Ecto neural progenitor cell (in vitro differentiated cells): Measurements from ENCODE around the gene OR9A2.
"Not testable (repeated sequence)": the region's sequence is repeated elsewhere in the genome, so short reads cannot be mapped to it uniquely, and the experiment has no call there.

ENCODE experiments used
- DNase-seq: peaks from one replicate; pipeline ENCODE4 v3.0.0-alpha.2; 2018; ENCODE audit warnings: low spot score

The OR9A2 gene

DNA sequence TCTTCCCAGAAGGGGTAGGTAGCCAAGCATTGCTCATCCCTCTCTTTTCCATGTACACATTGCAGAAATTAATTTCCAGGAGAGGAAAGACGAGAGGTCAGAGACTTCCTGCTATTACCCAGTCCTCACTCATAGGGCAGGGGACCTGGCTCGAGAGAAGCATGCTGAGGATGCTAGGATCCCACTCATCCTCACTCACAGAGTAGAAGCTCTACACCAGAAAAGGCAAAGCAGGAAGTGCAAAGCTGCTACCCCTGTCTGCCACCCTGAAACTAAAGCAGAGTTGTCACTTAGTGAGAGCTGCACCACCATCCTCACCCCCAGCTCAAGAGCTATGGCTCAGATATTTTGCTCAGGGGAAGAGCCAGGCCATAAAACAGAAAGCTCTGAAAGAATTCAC lies 9.9 kb downstream of the OR9A2 start:
- DNase-seq: no peak

DNA sequence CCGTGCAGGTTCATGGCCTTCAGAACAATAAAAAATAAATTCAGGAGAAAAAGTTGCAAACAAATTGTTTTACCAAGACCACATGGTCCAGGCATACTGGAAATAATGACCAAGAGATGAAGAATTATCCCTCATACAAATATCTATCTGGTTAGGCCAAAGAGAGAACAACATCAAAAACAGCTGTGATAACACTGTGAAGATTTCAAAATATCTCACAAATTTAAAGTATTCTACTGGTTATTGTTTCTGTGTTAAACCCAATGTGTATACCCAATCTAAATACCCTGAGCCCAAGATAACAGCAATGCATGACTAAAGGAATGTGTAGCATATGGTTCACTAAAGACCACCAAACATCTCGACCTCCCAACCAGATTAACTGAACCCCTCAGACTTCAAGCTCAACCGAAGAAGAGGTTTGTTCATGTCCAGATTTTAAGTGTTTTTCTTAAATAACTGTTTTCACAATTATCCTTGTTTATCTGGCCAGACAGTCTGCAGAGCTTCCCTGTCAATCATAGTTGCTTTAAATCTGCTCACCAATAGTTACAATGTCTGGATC lies 10.9 kb downstream of the OR9A2 start:
- no peak for DNase-seq

DNA sequence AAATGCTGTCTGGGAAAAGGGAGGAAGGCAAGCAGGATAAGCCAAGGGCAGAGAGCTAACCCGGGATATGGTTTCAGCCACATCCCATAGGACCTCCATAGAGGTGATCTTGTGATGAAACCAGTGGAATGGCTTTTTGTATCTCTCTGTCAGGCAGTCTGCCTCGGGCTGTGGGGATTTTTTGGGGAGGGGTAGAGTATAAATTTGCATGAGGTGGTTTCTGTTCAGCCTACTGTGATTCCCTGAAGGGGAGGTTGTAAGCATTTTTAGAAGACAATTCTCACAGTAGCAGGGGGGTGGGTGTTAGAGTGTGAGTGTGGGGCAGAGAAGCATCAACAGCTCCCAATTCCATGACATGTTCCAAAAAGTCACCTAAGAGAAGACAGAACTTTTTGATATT lies 11.8 kb downstream of the OR9A2 start:
- DNase-seq: no peak

DNA sequence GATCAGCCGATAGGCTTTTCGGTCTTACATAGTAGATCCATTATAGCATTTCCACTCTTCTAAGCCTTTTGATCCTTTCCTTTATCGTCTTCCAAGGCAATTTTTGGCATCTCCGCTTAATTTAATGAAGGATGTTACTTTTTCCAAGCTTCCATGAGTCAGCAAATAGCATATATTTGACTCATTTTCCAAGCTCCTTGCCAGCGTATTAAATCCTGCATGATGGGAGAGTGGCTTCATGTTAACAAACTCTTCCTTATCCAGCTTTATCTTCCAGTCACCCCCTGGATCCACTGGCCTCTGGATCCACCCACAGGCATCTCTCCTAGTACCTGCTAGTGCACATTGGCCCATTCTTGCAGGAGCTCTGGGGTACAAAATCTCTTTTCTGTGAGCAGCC lies 13.0 kb downstream of the OR9A2 start:
- DNase-seq: no peak

DNA sequence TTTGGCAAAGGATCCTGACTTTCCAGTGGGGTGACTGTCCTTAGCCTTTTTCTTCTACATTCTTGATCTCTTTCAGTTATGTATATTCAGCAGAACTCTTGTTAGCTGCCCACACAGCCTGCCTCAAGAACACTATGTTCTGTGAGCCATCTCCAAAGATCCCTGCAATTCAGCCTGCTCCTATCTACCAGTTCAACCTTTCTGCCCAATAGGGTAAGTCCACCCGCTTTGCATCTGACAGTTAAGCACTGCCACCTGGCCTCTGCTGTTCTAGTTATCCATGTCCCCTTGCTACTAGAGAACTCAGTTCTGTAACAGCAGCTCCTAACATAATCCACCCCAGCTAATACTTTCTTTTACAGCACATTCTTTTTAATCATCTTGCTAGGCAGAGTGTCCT lies 13.5 kb downstream of the OR9A2 start:
- no peak for DNase-seq

DNA sequence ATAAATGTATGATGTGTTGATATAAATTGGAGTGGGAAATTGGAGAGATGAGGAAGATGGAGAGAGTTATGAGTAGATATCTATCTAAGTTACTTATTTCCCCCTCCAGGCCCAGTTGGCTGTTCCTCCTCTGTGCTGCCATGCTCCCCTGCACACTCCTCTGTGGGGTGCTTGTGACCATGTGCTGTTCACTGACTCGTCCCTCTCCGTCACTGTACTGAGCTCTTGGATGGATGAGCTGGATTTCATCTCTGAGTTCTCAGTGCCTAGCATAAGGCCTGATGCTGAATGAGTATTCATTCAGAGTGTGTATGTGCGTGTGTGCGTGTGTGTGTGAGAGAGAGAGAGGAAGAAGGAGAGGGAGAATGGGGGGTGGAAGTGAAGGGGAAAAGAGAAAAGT lies 14.5 kb downstream of the OR9A2 start:
- no peak for DNase-seq

DNA sequence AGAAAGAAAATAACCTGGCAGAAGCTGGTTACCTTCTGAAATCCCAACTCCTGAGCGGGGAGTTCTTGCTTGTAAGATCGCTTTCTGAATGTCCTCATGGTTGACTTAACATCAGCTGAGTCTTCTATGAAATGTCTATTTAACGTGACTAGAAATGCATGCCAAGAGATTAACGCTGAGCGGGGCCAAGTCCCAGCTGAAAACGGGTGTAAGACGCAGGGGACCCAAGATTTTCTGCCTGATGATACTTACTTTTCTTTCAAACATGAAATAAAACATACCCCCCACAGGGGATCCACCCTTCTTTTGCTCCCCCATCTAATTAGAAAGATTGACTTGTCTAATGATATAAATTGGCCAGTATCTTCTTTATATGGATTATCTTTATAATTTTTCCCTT lies 14.9 kb downstream of the OR9A2 start:
- no peak for DNase-seq

DNA sequence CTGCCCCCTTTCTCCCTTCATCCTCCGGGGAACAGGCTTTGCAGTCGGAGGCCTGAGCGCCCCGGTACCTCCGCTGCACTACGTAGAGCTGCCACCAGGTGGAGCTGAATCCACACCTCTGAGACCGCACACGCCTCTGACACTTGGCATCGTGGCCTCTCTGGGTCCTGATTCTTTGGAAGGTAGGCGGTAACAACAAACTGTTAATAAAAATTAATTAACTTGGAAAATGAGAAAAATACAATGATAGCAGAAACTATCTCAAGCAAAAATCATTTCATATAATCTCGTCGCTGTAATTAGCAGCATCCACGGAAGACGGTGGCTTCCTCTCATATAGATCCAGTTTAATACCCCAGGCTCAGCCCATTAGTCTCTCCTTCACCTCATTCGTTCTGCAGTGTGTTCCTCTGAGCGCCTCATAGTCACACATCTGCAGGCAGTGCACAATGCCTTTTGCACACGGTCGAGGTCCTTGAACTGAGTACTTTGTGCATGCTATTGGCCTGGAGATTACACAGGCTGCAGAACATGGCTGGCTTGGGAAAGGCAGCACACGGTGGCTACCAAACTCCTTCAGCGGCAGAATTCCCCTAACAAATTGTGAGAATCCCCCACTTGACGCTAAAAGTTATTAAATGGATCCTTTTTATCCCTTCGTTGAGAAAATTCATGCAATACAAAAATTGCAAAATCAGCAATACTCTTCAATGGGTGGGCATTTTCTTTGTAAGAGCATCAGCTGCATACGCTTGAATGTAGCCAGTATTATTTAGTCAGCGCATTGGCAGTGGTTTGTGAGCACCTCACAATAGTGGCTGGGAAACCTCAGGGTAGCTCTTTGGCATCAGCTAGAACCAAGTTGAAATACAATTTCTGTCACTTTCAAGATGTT lies 18.7 kb downstream of the OR9A2 start:
- peak; percentile 87 for DNase-seq

DNA sequence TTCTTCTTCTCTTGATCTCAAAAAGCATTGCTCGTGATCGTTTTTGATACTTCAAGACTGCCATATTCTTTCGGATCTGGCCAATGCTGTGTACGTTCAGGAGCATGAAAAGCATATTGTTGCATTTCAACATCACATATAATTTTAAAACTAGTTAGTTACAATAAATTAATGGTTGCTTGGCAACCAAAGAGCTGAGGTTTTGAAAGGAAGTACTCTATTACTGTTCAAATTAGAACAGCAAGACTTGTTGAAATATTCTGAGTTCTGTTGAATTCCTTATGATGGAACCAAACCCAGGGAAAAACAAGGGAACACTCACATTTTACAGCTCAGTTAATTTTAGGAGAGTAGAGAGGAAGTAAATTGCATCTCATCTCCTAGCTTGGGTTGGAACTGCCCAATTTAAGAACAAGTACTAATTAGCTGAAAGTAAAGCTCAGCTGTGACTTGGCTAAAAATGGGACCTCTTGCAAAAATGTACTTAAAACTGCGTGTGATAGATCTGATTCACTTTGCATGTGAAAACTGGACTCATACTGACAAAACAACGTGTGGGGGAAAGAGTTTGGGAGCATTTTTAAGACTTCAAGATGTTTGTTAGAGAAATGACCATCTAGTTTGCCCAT lies 21.2 kb downstream of the OR9A2 start:
- no peak for DNase-seq

DNA sequence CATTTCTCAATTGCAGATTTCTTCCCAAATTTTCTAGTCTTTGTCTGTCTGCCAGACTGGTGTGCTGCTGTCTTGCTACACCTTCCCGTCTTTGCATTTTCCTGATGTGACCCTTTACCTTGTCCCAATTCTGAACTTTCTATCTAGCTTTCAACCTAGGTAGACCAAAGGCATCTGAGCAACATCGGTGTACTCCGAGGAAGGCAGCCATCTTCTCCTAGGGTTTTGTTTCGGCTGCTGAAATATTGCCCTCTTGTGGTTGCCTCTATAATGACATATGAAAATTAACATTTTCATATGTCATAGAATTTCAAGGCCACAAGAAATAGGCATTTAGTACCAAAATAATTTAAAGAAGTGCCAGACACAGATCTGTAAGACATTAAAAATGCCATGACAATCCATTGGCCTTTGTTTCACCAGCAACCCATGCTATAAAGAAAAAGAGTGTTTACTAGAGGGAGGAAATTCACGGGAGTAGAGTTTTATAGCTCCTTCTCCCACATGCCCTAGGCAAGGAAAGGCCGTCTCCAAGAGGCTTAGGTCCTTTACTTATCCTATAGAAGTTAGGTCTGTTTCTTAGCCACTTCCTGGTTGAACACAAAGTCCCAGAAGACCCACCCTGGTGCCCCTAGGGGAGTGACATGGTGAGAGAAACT lies 23.4 kb downstream of the OR9A2 start:
- no peak for DNase-seq

DNA sequence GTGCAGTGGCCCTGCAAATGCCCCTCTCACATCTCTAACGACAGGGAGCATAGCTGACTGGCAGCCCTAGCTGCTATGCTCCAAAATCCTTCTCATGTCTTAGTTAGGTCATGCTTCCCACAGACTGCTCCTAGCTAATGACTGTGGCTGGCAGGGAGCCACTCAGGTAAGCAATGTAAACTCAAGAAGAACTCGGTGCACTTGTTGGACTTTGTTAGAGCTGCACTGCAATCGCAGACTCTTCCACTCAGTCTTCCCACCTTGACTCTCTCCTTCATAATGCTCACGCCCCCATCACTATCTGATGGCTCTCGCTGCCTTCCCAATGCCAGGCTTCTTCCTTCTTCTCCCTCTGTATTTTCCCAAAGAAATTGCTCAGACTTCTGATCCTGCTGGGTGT lies 24.0 kb downstream of the OR9A2 start:
- DNase-seq: no peak

DNA sequence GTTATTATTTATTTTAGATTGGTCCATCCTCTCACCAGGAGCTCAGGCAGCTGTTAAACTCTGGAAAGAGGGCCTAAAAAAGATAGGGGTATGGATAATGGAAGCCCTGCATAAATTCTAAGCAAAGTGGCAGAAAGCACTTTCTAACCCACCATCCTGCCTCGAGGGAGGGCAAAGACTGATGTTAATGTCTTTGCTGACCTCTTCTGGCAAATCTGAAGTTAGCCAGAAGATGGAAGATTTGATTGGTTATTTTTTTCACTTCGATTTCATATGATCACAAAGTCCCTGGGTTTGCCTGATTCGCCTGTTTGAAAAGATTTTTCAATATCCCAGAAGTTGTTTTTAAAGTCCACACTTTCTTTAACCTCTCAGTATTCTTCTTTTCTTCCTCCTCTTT lies 24.8 kb downstream of the OR9A2 start:
- DNase-seq: no peak

DNA sequence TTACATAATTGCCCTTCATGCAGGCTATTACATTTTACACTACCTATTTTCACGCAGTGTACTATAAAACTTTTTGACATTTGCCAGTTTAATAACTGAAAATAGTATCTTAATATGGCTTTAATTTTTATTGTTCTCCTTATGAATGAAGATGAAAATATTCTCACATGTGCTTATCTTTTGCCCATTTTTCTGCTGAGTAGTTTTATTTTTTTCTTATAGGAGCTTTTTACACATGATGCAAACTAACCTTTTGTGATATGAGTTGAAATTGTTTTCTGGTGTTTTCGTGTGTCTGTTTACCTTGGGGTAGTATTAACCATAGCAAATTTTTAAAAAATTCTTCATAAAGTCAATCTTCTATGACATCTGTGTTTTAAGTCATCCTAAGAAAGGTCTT lies 26.3 kb downstream of the OR9A2 start:
- DNase-seq: no peak

DNA sequence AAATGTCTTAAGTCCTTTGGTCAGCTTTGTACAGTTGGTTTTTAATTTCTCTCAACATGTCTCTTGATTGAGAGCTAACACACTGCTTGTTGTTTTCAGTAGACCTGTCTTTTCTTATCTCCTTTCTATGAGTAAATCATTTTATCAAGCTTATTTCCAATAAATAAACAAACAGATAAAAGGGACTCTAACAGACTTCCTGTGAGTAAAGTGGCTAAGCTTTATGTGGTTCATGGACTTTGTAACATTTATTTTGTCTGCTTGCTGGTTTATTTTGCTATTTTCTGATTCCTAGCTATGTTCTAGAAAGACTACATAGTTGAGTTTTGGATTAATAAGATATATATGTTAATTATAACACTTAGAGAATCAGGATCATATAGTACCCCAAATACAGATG lies 27.1 kb downstream of the OR9A2 start:
- DNase-seq: no peak

DNA sequence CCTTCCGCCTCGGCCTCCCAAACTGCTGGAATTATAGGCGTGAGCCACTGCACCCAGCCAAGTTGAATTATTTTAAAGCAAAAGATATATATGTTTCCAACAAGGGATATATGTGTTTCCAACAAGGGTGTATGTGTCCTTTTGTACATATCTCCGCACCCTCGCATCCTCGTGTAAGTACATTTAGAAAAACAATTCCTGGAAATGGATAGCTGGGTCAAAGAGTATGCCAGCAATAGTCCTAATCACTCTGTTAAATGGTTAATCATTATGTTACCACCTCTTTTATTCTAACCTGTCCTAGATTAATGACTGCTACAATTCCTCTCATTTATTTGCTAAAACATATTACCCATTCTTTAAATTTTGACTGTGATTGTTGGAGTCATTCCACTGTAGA lies 28.0 kb downstream of the OR9A2 start:
- DNase-seq: no peak

DNA sequence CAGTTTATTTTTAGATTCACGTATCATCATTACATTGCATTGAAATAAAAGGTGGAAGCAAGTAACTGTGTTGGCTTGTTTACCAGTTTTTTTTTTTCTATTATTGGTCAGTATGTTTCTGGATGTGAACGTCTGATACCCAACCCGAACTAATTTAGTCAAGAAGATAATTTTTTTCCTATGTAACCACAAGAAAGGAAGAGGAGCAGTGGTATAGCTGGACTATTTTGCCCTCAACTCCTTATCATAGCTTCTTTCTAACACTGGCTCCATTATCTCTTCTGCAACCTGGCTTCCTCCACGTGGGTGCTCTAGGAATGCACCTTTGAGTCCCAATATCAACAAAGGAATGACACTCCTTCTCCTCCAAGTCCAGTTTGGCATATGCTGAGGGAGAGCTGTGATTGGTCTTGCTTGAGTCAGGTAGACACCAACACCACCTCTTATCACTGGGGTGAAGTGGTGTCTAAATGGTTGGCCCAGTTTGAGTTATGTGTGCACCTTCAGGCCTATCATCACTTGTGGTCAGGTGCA lies 29.4 kb downstream of the OR9A2 start:
- no peak for DNase-seq

DNA sequence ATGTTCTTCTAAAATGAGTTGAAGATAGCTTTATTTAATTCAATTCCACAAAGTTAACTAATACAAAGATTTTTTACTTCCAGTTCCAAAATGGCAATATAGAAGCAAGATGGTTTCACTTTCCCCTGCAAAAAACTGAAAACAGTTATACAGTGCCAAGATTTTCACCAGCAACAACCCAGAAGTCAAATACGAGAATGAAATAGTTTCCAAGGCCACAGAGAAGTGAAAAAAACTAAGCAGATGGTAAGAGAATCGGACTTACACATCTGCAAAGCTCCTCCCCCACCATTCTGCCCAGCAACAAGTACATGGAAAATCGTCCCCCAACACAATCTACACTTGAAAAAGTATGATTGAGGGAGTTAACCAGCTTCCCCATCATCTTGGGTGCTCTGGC lies 34.5 kb downstream of the OR9A2 start:
- DNase-seq: no peak

DNA sequence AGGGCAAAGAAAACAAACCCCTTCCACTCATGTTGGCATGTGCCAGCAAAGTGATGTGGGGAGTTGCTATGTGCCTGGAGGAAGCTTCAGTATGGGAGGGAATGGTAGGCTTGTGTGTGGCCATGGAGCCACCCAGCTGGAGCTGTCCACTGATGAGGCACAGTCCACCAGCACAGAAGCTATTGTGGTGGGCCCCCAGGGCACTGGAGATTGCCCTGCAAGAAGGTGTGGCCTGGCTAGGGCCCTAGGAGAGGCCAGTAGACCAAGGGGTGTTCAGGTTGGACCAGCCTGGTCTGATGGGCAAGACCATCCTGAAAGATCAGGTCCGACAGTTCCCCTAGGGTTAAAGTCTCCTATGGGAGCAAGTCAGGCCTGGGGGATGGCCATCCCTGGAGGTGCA lies 42.6 kb downstream of the OR9A2 start:
- no peak for DNase-seq

DNA sequence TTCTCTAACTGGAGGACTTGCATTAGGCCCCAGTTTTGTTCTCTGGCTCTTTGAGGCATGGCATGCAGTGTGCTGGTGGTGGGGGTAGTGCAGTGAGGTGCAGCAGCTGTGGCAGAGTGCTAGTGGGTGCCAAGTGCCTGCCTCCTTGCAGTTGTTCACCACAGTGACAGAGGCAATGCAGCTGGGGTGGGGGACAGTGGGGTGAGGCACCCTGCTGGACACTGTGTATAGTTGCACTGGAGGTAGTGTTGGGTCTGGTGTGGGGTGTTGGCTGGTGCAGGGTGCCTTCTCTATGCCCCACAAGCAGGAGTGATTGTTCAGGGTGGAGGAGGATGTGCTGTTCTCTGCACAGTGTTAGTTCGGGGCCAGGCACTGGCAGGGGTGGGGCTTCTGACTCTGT lies 43.1 kb downstream of the OR9A2 start:
- DNase-seq: no peak

DNA sequence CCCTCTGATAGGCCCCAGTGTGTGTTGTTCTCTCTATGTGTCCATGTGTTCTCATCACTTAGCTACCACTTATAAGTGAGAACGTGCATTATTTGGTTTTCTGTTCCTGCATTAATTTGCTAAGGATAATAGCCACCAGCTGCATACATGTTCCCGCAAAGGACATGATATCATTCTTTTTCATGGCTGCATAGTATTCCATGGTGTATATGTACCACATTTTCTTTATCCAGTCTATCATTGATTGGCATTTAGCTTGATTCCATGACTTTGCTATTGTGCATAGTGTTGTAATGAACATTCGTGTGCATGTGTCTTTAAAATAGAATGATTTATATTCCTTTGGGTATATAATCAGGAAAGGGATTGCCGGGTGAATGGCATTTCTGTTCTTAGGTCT lies 48.5 kb downstream of the OR9A2 start:
- DNase-seq: not testable (repeated sequence)
